AG09309 (cell line): ENCODE results near the gene PITPNM3.

Source experiments
- DNase-seq: peaks from one replicate; pipeline ENCODE4 v3.0.0-alpha.2; 2010; ENCODE audit warnings: low read depth
- H3K4me3 ChIP-seq: 2 replicates; pipeline ENCODE4 v1.5.1; 2011; ENCODE audit warnings: mild to moderate bottlenecking, low read depth, low read length, moderate library complexity; ENCODE audit not compliant: control insufficient read depth
- TF ChIP-seq, protein P1 (sequence below): IDR thresholded peaks from 2 replicates; pipeline ENCODE4 v1.5.1; 2011; ENCODE audit warnings: mild to moderate bottlenecking, low read depth, low read length, inconsistent platforms; ENCODE audit not compliant: insufficient read depth, control insufficient read depth; ENCODE audit errors: missing control alignments

The PITPNM3 gene

DNA sequence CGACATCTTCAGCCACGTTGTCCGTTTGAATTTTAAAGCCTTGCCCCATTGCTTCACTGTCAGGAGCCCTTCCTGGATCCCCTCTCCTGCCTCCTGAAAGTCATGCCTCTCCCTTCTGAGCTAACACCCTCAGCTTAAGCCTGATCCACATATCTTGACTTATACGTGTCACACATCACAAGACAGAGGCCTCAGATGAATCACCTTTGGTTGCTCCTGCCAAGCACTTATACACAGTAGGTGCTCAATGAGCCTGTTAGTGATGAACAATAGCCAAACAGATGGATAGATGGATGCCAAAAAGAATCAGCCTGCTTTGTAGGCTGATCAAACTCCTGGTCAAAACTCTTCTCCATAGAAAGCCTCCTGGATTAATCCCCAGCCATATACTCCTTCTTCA lies 31.8 kb downstream of the PITPNM3 start:
- TF ChIP-seq, protein P1, sequence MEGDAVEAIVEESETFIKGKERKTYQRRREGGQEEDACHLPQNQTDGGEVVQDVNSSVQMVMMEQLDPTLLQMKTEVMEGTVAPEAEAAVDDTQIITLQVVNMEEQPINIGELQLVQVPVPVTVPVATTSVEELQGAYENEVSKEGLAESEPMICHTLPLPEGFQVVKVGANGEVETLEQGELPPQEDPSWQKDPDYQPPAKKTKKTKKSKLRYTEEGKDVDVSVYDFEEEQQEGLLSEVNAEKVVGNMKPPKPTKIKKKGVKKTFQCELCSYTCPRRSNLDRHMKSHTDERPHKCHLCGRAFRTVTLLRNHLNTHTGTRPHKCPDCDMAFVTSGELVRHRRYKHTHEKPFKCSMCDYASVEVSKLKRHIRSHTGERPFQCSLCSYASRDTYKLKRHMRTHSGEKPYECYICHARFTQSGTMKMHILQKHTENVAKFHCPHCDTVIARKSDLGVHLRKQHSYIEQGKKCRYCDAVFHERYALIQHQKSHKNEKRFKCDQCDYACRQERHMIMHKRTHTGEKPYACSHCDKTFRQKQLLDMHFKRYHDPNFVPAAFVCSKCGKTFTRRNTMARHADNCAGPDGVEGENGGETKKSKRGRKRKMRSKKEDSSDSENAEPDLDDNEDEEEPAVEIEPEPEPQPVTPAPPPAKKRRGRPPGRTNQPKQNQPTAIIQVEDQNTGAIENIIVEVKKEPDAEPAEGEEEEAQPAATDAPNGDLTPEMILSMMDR: no peak
- H3K4me3 ChIP-seq: no peak overlapping the region
- DNase-seq: no peak

DNA sequence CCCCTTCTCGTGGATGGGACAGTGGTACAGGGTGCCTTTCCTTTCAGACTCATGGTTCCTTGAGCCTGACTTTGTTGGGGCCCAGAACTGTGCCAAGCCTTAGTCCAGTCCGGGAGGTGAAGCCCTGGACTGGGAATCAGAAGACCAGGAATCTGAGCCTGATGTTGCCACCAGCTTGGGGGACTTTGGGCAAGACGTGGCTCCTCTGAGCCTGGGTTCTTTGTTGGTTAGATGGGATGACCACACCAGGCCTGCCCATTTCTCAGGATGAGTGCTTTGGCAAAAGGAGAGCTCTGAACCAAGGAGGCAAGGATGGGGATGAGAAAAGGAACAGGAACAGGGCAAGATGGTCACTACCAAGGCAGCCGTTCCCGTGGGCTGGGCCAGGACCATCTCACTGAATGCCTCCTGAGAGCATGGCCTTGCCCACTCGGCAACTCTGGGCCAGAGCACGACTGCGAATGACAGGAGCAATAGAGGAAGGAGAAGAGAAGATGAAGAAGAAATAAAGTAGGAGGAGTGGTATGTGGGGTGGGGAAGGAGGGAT lies 32.5 kb downstream of the PITPNM3 start:
- H3K4me3 ChIP-seq: no peak overlapping the region
- TF ChIP-seq, protein P1: no peak
- no peak for DNase-seq

DNA sequence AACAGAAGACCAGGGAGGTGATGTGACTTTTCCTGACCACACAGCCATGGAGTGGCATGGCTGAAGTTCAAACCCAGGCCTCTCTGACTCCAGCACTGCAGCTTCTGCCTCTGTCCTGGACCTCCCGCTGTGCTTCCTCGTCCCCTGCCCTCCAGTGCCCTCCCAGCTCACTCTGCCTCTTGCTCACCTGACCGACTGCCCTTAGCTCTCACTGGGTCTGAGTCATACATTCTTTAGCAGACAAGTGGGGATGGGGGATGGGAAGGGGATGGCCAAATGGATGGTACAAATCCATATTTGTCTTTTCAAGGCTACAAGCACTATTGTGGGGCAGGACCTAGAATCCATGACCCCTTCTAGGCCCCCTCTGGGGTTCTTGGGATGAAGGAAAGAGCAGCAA lies 33.0 kb downstream of the PITPNM3 start:
- H3K4me3 ChIP-seq: no peak overlapping the region
- TF ChIP-seq, protein P1: no peak
- no peak for DNase-seq

DNA sequence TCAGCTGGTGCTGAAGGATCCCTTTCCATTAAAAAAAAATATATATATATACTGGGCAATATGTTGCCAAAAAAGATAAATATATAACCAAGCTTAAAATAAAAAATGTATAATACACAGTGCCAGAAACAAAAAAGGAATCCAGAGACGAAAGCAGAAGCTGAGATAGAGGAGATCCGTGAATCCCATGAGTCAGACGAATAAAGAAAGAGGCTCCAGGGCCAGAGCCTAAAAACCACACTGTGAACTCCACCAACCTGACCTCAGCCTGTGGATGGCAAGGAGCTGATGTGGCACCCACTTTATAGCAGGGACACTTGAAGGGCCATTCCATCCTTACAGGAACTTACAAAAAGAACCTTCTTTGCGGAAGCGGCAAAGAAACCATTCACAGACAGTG lies 34.8 kb downstream of the PITPNM3 start:
- no peak for DNase-seq
- no peak overlapping the region for H3K4me3 ChIP-seq
- TF ChIP-seq, protein P1: no peak

DNA sequence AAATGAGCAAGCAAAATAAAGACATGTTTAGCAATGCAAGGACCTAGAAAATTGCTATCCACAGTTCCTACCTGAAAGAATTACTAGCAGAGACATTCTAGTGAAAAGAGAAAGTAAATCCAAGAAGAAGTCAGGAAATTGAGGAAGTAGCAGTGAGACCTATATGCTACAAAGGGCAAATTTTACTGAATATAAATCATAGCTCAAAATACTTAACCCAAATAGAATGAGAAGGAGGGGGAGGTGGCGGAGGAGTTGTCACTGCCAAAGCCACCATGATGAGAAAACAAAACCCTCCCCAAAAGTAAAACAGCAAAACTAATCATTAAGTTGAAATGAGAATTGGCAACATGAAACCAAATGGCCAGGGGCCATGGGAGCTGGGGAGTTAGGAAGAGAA lies 39.3 kb downstream of the PITPNM3 start:
- H3K4me3 ChIP-seq: no peak overlapping the region
- DNase-seq: no peak
- TF ChIP-seq, protein P1: no peak

DNA sequence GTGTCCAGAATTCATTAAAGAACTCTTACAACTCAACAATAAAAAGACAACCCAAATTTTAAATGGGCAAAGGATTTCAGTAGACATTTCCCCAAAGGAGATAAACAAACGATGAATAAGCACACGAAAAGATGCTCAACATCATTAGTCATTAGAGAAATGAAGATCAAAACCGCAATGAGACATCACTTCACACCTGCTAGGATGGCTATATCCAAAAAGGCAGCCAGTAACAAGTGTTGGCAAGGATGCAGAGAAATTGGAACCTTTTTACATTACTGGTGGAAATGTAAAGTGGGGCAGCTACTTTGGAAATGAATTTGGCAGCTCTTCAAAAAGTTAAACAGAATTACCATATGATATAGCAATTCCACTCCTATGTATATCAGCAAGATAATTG lies 42.0 kb downstream of the PITPNM3 start:
- DNase-seq: no peak
- TF ChIP-seq, protein P1: no peak
- no peak overlapping the region for H3K4me3 ChIP-seq

DNA sequence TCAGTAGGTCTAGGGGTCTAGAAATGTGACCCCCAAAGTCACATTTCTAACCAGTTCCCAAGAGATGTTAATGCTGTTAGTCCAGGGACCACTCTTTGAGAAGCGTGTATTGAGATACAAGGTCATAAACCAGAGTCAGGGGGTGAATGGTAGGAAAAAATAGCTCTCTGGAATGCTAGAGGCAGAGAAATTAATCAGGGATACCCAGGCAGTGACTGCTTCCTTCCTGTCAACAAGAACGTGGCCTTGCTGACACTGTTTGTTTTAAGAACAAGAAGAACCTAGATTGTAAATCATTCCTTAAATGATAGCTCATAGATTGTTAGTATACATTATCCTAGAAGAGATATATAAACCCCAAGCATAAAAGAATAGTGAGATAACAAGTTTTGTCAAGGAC lies 43.8 kb downstream of the PITPNM3 start:
- H3K4me3 ChIP-seq: no peak overlapping the region
- TF ChIP-seq, protein P1: no peak
- DNase-seq: no peak
